HG03045 (cell line): ENCODE results near the gene ANKRD49.
A peak's percentile ranks its signal among the peaks of the same experiment; 100 is the strongest.
"Not testable (repeated sequence)": the region's sequence is repeated elsewhere in the genome, so short reads cannot be mapped to it uniquely, and the experiment has no call there.

ENCODE experiments used
- ATAC-seq: cut with Tn5 transposase; IDR thresholded peaks from one replicate; pipeline ENCODE4 v1.9.1; 2021; ENCODE audit warnings: mild to moderate bottlenecking, moderate library complexity; ENCODE audit not compliant: unreplicated experiment

ANKRD49 gene

GRCh38 chr11:94504689-94505293 lies 11.0 kb downstream of the ANKRD49 start:
- no peak for ATAC-seq

- not testable (repeated sequence) for ATAC-seq
Measured at GRCh38 chr11:94506513-94506912, 12.7 kb downstream of the ANKRD49 start.

GRCh38 chr11:94507485-94507884 lies 13.7 kb downstream of the ANKRD49 start:
- ATAC-seq = no peak

- peak; percentile 89 for ATAC-seq
Measured at GRCh38 chr11:94511932-94512781, 18.4 kb downstream of the ANKRD49 start, which contains the start of gene C11orf97. Gene C11orf97, plus strand, starts transcription at chr11:94512461. Its CDS starts 68 bp downstream, at chr11:94512529.

GRCh38 chr11:94513091-94513490 lies 19.3 kb downstream of the ANKRD49 start:
- no peak for ATAC-seq

- ATAC-seq = no peak
Measured at GRCh38 chr11:94515398-94515797, 21.6 kb downstream of the ANKRD49 start.

- no peak for ATAC-seq
Measured at GRCh38 chr11:94516725-94517124, 22.9 kb downstream of the ANKRD49 start.

GRCh38 chr11:94518300-94518699 lies 24.5 kb downstream of the ANKRD49 start:
- ATAC-seq = no peak

- ATAC-seq = no peak
Measured at GRCh38 chr11:94519478-94520084, 25.8 kb downstream of the ANKRD49 start.

- no peak for ATAC-seq
Measured at GRCh38 chr11:94521684-94522083, 27.9 kb downstream of the ANKRD49 start.

GRCh38 chr11:94524341-94524740 lies 30.6 kb downstream of the ANKRD49 start:
- no peak for ATAC-seq

- no peak for ATAC-seq
Measured at GRCh38 chr11:94525546-94526324, 32.0 kb downstream of the ANKRD49 start.

GRCh38 chr11:94526645-94527438 lies 33.1 kb downstream of the ANKRD49 start:
- no peak for ATAC-seq

GRCh38 chr11:94528551-94528950 lies 34.8 kb downstream of the ANKRD49 start:
- no peak for ATAC-seq

GRCh38 chr11:94532211-94532610 lies 38.4 kb downstream of the ANKRD49 start:
- ATAC-seq = no peak

- no peak for ATAC-seq
Measured at GRCh38 chr11:94533206-94533605, 39.4 kb downstream of the ANKRD49 start.

GRCh38 chr11:94533696-94534630 lies 40.2 kb downstream of the ANKRD49 start:
- no peak for ATAC-seq

GRCh38 chr11:94536386-94536785 lies 42.6 kb downstream of the ANKRD49 start:
- ATAC-seq = no peak

GRCh38 chr11:94537031-94537600 lies 43.3 kb downstream of the ANKRD49 start:
- ATAC-seq = no peak
